ENCODE measurements around the gene RASGRF2. TPM values are rescaled to one million over a fixed set of nuclear protein-coding genes. Genes with fewer than 3 reads are reported as not detected.

The RASGRF2 gene
- total RNA-seq, 1 experiment from 2014 or later, result 0.18 TPM

DNA sequence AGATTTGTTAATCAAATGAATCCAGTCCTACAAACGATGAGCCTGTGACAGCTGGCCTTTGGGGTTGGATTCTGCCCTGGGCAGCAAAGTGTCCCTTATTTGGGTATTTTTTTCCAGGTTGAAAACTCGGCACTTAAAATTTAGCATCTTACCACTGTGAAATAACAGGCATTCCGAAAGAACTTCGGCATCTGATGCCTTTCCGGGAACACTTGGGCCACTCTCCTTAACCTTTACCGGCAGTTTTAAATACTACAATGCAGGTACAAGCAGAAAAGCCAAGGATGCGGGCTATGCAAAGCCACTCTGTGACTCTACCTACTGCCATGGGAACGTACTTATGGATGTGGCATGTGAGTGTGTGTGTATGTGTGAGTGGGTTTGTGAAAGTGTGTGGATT is 1.0 kb upstream of the RASGRF2 start:
- Histone ChIP-seq H3K27ac (ENCODE audit: low read length) (no peak overlapping the region), H3K9me2 (replicated peaks; ENCODE audit: low read length) (no peaks in the 10 kb centered on the region), H3K79me2 (ENCODE audit: low read length) (no peaks in the 10 kb centered on the region), H4K20me1 (ENCODE audit: low read length) (no peaks in the 10 kb centered on the region), H3K9ac (ENCODE audit: low read length) (no peak overlapping the region), H3K27me3 (ENCODE audit: low read length) (no peaks in the 10 kb centered on the region), H3F3A (ENCODE audit: low read length, unreplicated experiment) (no peaks in the 10 kb centered on the region), H3K4me1 (ENCODE audit: insufficient read depth, low read length) (peaks cover 8% of the 10 kb centered on the region; the same call in 1 of the 2 replicates), H3K4me2 (ENCODE audit: low read length) (no peak overlapping the region), H2AFZ (ENCODE audit: low read length) (no peak overlapping the region), H3K9me3 (ENCODE audit: low read length) (no peaks in the 10 kb centered on the region), H3K4me3 (ENCODE audit: low read length) (no peak overlapping the region), H3K36me3 (ENCODE audit: low read depth, low read length) (no peaks in the 10 kb centered on the region)
- ChIA-PET CTCF (no interaction called here), POLR2A (ENCODE audit: unreplicated experiment) (no interaction called here)
- ATAC-seq, result no peak
- TF ChIP-seq EZH2phosphoT487 (IDR thresholded peaks at IDR 0.05; ENCODE audit: borderline replicate concordance, low read length), result no peak
- TF ChIP-seq EZH2 (IDR thresholded peaks at IDR 0.05; ENCODE audit: low read length, unreplicated experiment), result no peak
- TF ChIP-seq, protein P1, sequence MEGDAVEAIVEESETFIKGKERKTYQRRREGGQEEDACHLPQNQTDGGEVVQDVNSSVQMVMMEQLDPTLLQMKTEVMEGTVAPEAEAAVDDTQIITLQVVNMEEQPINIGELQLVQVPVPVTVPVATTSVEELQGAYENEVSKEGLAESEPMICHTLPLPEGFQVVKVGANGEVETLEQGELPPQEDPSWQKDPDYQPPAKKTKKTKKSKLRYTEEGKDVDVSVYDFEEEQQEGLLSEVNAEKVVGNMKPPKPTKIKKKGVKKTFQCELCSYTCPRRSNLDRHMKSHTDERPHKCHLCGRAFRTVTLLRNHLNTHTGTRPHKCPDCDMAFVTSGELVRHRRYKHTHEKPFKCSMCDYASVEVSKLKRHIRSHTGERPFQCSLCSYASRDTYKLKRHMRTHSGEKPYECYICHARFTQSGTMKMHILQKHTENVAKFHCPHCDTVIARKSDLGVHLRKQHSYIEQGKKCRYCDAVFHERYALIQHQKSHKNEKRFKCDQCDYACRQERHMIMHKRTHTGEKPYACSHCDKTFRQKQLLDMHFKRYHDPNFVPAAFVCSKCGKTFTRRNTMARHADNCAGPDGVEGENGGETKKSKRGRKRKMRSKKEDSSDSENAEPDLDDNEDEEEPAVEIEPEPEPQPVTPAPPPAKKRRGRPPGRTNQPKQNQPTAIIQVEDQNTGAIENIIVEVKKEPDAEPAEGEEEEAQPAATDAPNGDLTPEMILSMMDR (conservative IDR thresholded peaks at IDR 0.05; ENCODE audit: low read depth, low read length), result no peak
- no peak for DNase-seq
- no TSS peak for BruUV-seq (replicated peaks)
- intact Hi-C loops (cut with micrococcal nuclease), result no loop called here

DNA sequence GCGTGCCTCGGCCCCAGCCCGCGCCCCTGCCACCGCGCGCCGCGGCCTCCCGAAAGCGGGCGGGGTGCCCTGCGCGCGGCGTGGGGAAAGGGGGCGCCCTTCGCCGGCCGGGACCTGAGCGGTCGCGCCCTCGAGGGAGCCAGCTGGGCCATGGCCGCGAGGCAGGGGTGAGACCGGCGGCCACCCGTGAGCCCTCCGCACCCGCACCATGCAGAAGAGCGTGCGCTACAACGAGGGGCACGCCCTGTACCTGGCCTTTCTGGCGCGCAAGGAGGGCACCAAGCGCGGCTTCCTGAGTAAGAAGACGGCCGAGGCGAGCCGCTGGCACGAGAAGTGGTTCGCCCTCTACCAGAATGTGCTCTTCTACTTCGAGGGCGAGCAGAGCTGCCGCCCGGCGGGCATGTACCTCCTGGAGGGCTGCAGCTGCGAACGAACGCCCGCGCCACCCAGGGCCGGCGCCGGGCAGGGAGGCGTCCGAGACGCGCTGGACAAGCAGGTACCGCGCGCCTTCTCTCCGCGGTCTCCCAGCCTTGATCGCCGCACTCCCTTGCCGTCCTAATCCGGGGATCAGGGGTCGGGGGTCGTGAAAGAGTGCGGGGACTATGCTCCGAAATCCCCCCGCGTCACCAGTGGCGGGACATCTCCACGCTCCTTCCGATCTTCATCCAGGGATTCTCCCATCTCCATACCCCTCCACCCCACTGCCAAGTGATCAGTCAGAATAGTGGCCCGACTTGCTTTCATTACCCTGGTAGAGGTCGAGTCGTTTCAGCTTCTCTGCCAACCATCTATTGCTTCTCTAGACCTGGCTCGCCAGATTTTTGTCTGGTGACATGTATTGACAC is 590 bp downstream of the RASGRF2 start:
- no peak for ATAC-seq
- TF ChIP-seq EZH2phosphoT487 (IDR thresholded peaks at IDR 0.05; ENCODE audit: borderline replicate concordance, low read length), result no peak
- TF ChIP-seq, protein P1 (conservative IDR thresholded peaks at IDR 0.05; ENCODE audit: low read depth, low read length), result no peak
- TF ChIP-seq EZH2 (IDR thresholded peaks at IDR 0.05; ENCODE audit: low read length, unreplicated experiment), result no peak
- H3K4me2 ChIP-seq (ENCODE audit: low read length), result no peak overlapping the region

More for the DNA sequence above, 590 bp downstream of the RASGRF2 start:
- Histone ChIP-seq H3K9ac (ENCODE audit: low read length) (no peak overlapping the region), H3K4me3 (ENCODE audit: low read length) (no peak overlapping the region), H3K27me3 (ENCODE audit: low read length) (no peaks in the 10 kb centered on the region), H3K79me2 (ENCODE audit: low read length) (no peaks in the 10 kb centered on the region), H3K9me3 (ENCODE audit: low read length) (no peaks in the 10 kb centered on the region), H2AFZ (ENCODE audit: low read length) (no peak overlapping the region), H3K9me2 (replicated peaks; ENCODE audit: low read length) (no peaks in the 10 kb centered on the region), H3K4me1 (ENCODE audit: insufficient read depth, low read length) (peaks cover 18% of the 10 kb centered on the region; the same call in 1 of the 2 replicates), H4K20me1 (ENCODE audit: low read length) (no peaks in the 10 kb centered on the region), H3F3A (ENCODE audit: low read length, unreplicated experiment) (no peaks in the 10 kb centered on the region), H3K36me3 (ENCODE audit: low read depth, low read length) (no peaks in the 10 kb centered on the region), H3K27ac (ENCODE audit: low read length) (no peak overlapping the region)
- no TSS peak for BruUV-seq (replicated peaks)
- DNase-seq, result no peak
- intact Hi-C loops (cut with micrococcal nuclease), result no loop called here
- ChIA-PET POLR2A (ENCODE audit: unreplicated experiment) (no interaction called here), CTCF (no interaction called here)

All from PC-3 (cell line).